IMR-90 (cell line): ENCODE results near the gene HDX. TPM values are rescaled to one million over a fixed set of nuclear protein-coding genes. Genes with fewer than 3 reads are reported as not detected.

Experiments
- ATAC-seq: fragments of 200-7000 bp; cut with Tn5 transposase; 2 replicates; pipeline ENCODE4 v1.9.1; 2020; ENCODE audit warnings: low read depth, mild to moderate bottlenecking, moderate library complexity
- BruUV-seq: library from RNA; stranded (reverse); fragments of 400-500 nt; replicated peaks from 2 replicates; lab custom pipeline; 2021; lab: Mats Ljungman, UMichigan
- CTCF ChIA-PET: fragments of 300-600 bp; formaldehyde crosslinking; extraction: SDS; loops from one replicate; lab custom pipeline; 2021; ENCODE audit warnings: antibody characterized with exemption; lab: Yijun Ruan, JAX
- POLR2A ChIA-PET: fragments of 300-600 bp; sonication (Branson Sonifier 250); formaldehyde crosslinking; loops from one replicate; lab custom pipeline; 2022; ENCODE audit warnings: antibody characterized with exemption; ENCODE audit not compliant: unreplicated experiment; lab: Charles Lee
- DNase-seq: peaks from one replicate; pipeline ENCODE4 v3.0.0; 2013
- H2AFZ ChIP-seq: replicated peaks from 2 replicates; pipeline ENCODE3; 2013; ENCODE audit warnings: low read length, mild to moderate bottlenecking; ENCODE audit not compliant: poor library complexity
- H2AK5ac ChIP-seq: 2 replicates; pipeline ENCODE4 v1.6.1; 2013; ENCODE audit warnings: low read depth, low read length, inconsistent platforms
- H2AK9ac ChIP-seq: replicated peaks from 2 replicates; pipeline ENCODE3; 2013; ENCODE audit warnings: mild to moderate bottlenecking, low read depth, low read length, moderate library complexity; ENCODE audit not compliant: poor library complexity
- H2BK120ac ChIP-seq: 2 replicates; pipeline ENCODE4 v1.6.1; 2013; ENCODE audit warnings: low read depth, low read length, inconsistent platforms
- H2BK15ac ChIP-seq: 3 replicates; pipeline ENCODE4 v1.6.1; 2013; ENCODE audit warnings: low read depth, low read length, inconsistent platforms
- H2BK20ac ChIP-seq: 2 replicates; pipeline ENCODE4 v1.6.1; 2013; ENCODE audit warnings: low read depth, mild to moderate bottlenecking, inconsistent platforms, low read length, moderate library complexity
- H2BK5ac ChIP-seq: 2 replicates; pipeline ENCODE4 v1.6.1; 2013; ENCODE audit warnings: mild to moderate bottlenecking, low read depth, low read length, inconsistent platforms; ENCODE audit not compliant: poor library complexity, severe bottlenecking
- H3K14ac ChIP-seq: replicated peaks from 2 replicates; pipeline ENCODE4 v1.6.1; 2013; ENCODE audit warnings: low read depth, low read length, inconsistent platforms
- H3K18ac ChIP-seq: 2 replicates; pipeline ENCODE4 v1.6.1; 2013; ENCODE audit warnings: low read depth, low read length, control low read depth
- H3K23ac ChIP-seq: 2 replicates; pipeline ENCODE4 v1.6.1; 2013; ENCODE audit warnings: low read depth, low read length, inconsistent platforms
- H3K27ac ChIP-seq: 2 replicates; pipeline ENCODE4 v1.5.1; 2013; ENCODE audit warnings: mild to moderate bottlenecking, control low read depth, low read length; ENCODE audit not compliant: insufficient read depth
- H3K27me3 ChIP-seq: 2 replicates; pipeline ENCODE4 v1.6.1; 2013; ENCODE audit warnings: low read length; ENCODE audit not compliant: control insufficient read depth, insufficient read depth
- H3K36me3 ChIP-seq: 2 replicates; pipeline ENCODE4 v1.6.1; 2013; ENCODE audit warnings: low read length, mixed read lengths; ENCODE audit not compliant: control insufficient read depth, insufficient read depth
- H3K4ac ChIP-seq: 2 replicates; pipeline ENCODE4 v1.6.1; 2013; ENCODE audit warnings: low read depth, low read length, inconsistent platforms
- H3K4me1 ChIP-seq: 2 replicates; pipeline ENCODE4 v1.6.1; 2013; ENCODE audit warnings: low read length, mixed read lengths; ENCODE audit not compliant: control insufficient read depth, insufficient read depth
- H3K4me2 ChIP-seq: 2 replicates; pipeline ENCODE4 v1.6.1; 2013; ENCODE audit warnings: low read depth, mild to moderate bottlenecking, control low read depth, low read length, moderate library complexity
- H3K4me3 ChIP-seq: 2 replicates; pipeline ENCODE4 v1.5.1; 2013; ENCODE audit warnings: low read depth, mild to moderate bottlenecking, control low read depth, low read length, moderate library complexity; ENCODE audit not compliant: insufficient read depth
- H3K56ac ChIP-seq: 2 replicates; pipeline ENCODE4 v1.6.1; 2013; ENCODE audit warnings: low read length, inconsistent platforms; ENCODE audit not compliant: insufficient read depth; ENCODE audit errors: extremely low read depth
- H3K79me1 ChIP-seq, 2 experiments: 2 replicates each; pipeline ENCODE4 v1.6.1; 2013; ENCODE audit warnings: low read length in 2 of 2, inconsistent platforms in 1 of 2, low read depth in 1 of 2
- H3K9ac ChIP-seq: 2 replicates; pipeline ENCODE4 v1.6.1; 2013; ENCODE audit warnings: low read depth, low read length, control low read depth
- H3K9me1 ChIP-seq: 2 replicates; pipeline ENCODE4 v1.6.1; 2013; ENCODE audit warnings: low read length, inconsistent platforms; ENCODE audit not compliant: insufficient read depth
- H3K9me3 ChIP-seq: 2 replicates; pipeline ENCODE4 v1.6.1; 2013; ENCODE audit warnings: low read length; ENCODE audit not compliant: control insufficient read depth, insufficient read depth
- H4K20me1 ChIP-seq: 2 replicates; pipeline ENCODE4 v1.6.1; 2013; ENCODE audit warnings: low read length, inconsistent platforms; ENCODE audit not compliant: insufficient read depth
- H4K5ac ChIP-seq: 2 replicates; pipeline ENCODE4 v1.6.1; 2013; ENCODE audit warnings: mild to moderate bottlenecking, low read depth, low read length, control low read depth
- H4K8ac ChIP-seq, 2 experiments: 2 replicates each; pipeline ENCODE4 v1.6.1; 2013; ENCODE audit warnings: low read depth in 2 of 2, low read length in 2 of 2, control low read depth in 1 of 2, inconsistent platforms in 1 of 2
- H4K91ac ChIP-seq: 2 replicates; pipeline ENCODE4 v1.6.1; 2013; ENCODE audit warnings: low read depth, low read length, inconsistent platforms; ENCODE audit not compliant: insufficient read depth
- BHLHE40 ChIP-seq: fragments of 150-350 bp; IDR thresholded peaks from 2 replicates; pipeline ENCODE4 v1.6.1; 2016; ENCODE audit warnings: mild to moderate bottlenecking, low read depth, low read length
- CEBPB ChIP-seq: IDR thresholded peaks from 2 replicates; pipeline ENCODE4 v1.6.1; 2012; ENCODE audit warnings: low read depth, low read length, improper control_type of control experiment
- ELK1 ChIP-seq: fragments of 150-350 bp; IDR thresholded peaks from 2 replicates; pipeline ENCODE4 v1.6.1; 2016; ENCODE audit warnings: low read depth, mild to moderate bottlenecking, low read length, moderate library complexity, borderline replicate concordance
- MAFK ChIP-seq: IDR thresholded peaks from 2 replicates; pipeline ENCODE4 v1.6.1; 2012; ENCODE audit warnings: low read depth, low read length, improper control_type of control experiment
- MAZ ChIP-seq: IDR thresholded peaks from 2 replicates; pipeline ENCODE4 v1.6.1; 2012; ENCODE audit warnings: low read depth, mild to moderate bottlenecking, low read length, improper control_type of control experiment, moderate library complexity, borderline replicate concordance
- NFE2L2 ChIP-seq: fragments of 150-350 bp; IDR thresholded peaks from 2 replicates; pipeline ENCODE4 v1.6.1; 2016; ENCODE audit warnings: low read depth, mild to moderate bottlenecking, low read length
- POLR2A ChIP-seq: IDR thresholded peaks from 2 replicates; pipeline ENCODE4 v1.6.1; 2012; ENCODE audit warnings: mild to moderate bottlenecking, low read depth, low read length
- RAD21 ChIP-seq: IDR thresholded peaks from 2 replicates; pipeline ENCODE4 v1.6.1; 2012; ENCODE audit warnings: low read length, improper control_type of control experiment
- RFX5 ChIP-seq: IDR thresholded peaks from 2 replicates; pipeline ENCODE4 v1.8.0; 2012; ENCODE audit warnings: low read depth, mild to moderate bottlenecking, low read length, moderate library complexity
- SMC3 ChIP-seq: fragments of 150-350 bp; IDR thresholded peaks from 2 replicates; pipeline ENCODE4 v1.6.1; 2016; ENCODE audit warnings: low read depth, mild to moderate bottlenecking, antibody characterized with exemption, low read length, moderate library complexity
- WGBS, 2 experiments: methylation state at CpG; one replicate each; pipeline versions ENCODE4 v1.1.5 to v1.1.7; 2013; ENCODE audit warnings: missing lambda C conversion rate in 2 of 2; ENCODE audit not compliant: insufficient read length in 1 of 2; ENCODE audit errors: extremely low coverage in 2 of 2; 5-methylcytosine and 5-hydroxymethylcytosine counted together
- dilution Hi-C: fragments of 300-500 bp; cut with HindIII; formaldehyde crosslinking; loops from one replicate; pipeline ENCODE4 v1.14.3; 2018; ENCODE audit warnings: low sequenced_read_pairs; ENCODE audit not compliant: unreplicated experiment
- in situ Hi-C: fragments of 300-500 bp; cut with MboI; formaldehyde crosslinking; loops from 3 replicates; pipeline ENCODE4 v1.14.3; 2019; ENCODE audit warnings: low sequenced_read_pairs, inconsistent platforms, mixed read lengths
- intact Hi-C: fragments of 100-400 bp; cut with micrococcal nuclease; formaldehyde crosslinking; loops from 2 replicates; pipeline ENCODE4 v1.10.0; 2022
- polyA plus RNA-seq, 3 experiments: library from polyadenylated mRNA; depleted of rRNA; stranded (reverse); fragments of >200 nt; gene quantifications; 2 replicates each; pipeline ENCODE4 v1.2.3, GENCODE V29; 2012; ENCODE audit warnings: low replicate concordance in 1 of 3
- total RNA-seq: library from RNA; depleted of rRNA; stranded (reverse); fragments of >200 nt; gene quantifications from 2 replicates; pipeline ENCODE4 v1.2.3, GENCODE V29; 2012

The HDX gene
- total and polyA plus RNA-seq, 2 of the 4 experiments (the other 2 are of a cell fraction): 1.8 to 11.8 TPM

DNA sequence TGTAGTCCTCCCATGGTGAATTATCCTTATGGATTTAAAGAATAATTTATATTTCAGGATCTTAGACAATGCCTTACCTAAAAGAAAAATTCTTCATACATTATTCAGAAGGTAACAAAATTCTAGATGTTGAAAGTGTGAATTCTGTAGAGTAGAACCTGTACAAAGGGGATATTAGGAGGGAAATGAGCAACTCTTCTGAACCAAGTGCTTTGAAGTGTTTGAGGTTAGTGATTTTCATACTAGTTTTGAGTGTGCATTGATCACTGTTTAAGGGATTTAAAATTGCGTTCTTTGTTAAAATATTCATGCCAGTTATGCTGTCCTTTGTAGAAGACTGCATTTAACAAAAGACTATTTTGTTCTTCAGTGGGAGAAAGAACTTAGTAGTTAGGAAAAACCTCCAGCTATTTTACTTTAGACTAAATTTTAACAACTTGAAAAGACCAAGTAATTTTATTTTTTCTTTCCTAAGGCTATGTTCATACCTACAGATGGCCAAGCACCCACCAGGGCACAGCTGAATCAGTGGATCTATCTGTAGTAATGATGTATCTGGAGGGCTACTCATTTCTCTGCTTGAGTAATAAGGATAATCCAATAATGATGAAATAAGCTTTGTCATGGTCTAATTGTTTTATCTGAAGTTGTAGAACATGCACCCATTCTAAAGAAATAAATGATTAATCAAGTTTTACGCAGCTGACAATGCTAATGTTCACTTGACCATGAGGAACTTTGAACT, 180.0 kb downstream of the HDX start:
- Histone ChIP-seq H3K4ac (no peak overlapping the region), H3K4me3 (no peak overlapping the region), H4K20me1 (no peaks in the 10 kb centered on the region), H4K8ac (no peak overlapping the region), H3K27me3 (no peaks in the 10 kb centered on the region), H2BK120ac (no peak overlapping the region), H2AK5ac (no peak overlapping the region), H2BK20ac (no peak overlapping the region), H3K23ac (no peak overlapping the region), H4K91ac (no peak overlapping the region), H3K79me1 (no peaks in the 10 kb centered on the region), H3K56ac (no peak overlapping the region), H4K5ac (no peak overlapping the region), H3K4me2 (no peak overlapping the region), H3K18ac (no peak overlapping the region), H3K36me3 (no peaks in the 10 kb centered on the region), H3K9me3 (no peaks in the 10 kb centered on the region), H2AFZ (no peak overlapping the region), H3K4me1 (no peaks in the 10 kb centered on the region), H3K27ac (no peak overlapping the region), H3K14ac (no peak overlapping the region), H3K9ac (no peak overlapping the region), H3K9me1 (no peaks in the 10 kb centered on the region), H2BK15ac (no peak overlapping the region), H2BK5ac (no peak overlapping the region), H2AK9ac (no peak overlapping the region)
- intact Hi-C loops: no loop called here
- in situ Hi-C loops: no loop called here
- POLR2A ChIA-PET: no interaction called here
- dilution Hi-C loops: no loop called here
- no peak for ATAC-seq
- no TSS peak for BruUV-seq
- WGBS, 2 experiments: no CpG with 5 or more reads among the region's 2 CpGs
- DNase-seq: no peak
- TF ChIP-seq RFX5: no peak
- TF ChIP-seq RAD21: no peak
- no peak for TF ChIP-seq MAFK
- no peak for TF ChIP-seq POLR2A
- no peak for TF ChIP-seq CEBPB
- TF ChIP-seq NFE2L2: no peak
- no peak for TF ChIP-seq MAZ
- TF ChIP-seq BHLHE40: no peak
- no peak for TF ChIP-seq ELK1
- no peak for TF ChIP-seq SMC3
- CTCF ChIA-PET: no interaction called here
